LHCN-M2 (cell line): Measurements from ENCODE around the gene RAB44. TPM values are rescaled to one million over a fixed set of nuclear protein-coding genes. Genes with fewer than 3 reads are reported as not detected.
"Not testable (repeated sequence)": the region's sequence is repeated elsewhere in the genome, so short reads cannot be mapped to it uniquely, and the experiment has no call there.

Source experiments
- DNase-seq: peaks from one replicate; pipeline ENCODE4 v3.0.0-alpha.2; 2012; ENCODE audit warnings: low read depth
- total RNA-seq: library from RNA; depleted of rRNA; stranded (reverse); fragments of >200 nt; gene quantifications from 2 replicates; pipeline ENCODE4 v1.2.3, GENCODE V29; 2014

Gene RAB44
- total RNA-seq, 1 experiment from 2014 or later = not detected

- no peak for DNase-seq
These were observed 8.7 kb downstream of the RAB44 start for GRCh38 chr6:36706339-36706738.

DNA sequence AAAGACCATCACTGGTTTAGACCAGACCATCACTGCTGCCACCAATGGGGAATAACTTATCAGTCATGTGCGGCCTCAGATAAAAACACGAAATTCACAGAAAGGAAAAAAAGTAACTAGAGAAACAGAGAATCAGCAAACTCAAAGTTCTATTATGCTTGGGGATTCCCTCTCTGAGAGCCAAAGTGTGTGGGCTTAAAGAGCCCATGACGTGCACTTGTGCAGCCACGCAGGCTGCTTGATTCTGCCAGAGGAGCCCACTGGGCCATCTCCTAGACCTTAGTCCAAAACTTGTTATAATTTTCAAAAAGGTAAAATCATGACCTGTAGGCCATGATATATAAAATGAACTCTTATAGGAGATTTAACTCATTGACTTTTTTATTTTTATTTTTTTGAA lies 15.2 kb downstream of the RAB44 start:
- no peak for DNase-seq

- DNase-seq = no peak
These were observed 16.2 kb downstream of the RAB44 start for GRCh38 chr6:36713846-36714245.

GRCh38 chr6:36714511-36714910 lies 16.9 kb downstream of the RAB44 start:
- no peak for DNase-seq

DNA sequence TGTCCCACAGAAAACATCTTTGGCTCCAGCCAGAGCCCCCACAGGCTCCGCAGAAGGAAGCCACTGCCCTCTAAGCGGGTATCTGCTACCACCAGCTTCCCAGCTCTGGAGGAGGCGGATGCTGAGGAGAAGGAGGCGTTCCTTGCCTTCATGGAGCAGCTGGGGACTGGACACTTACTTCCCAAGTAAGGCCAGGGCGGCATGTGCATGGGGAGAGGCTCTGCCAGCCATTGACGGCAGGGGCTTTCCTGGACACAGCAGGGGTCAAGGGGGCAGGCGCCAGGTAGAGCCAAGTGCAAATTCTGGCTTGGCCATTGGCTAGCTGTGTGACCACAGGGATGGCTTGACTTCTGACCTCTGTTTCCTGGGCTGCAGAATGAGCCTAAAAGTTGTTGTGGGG lies 17.8 kb downstream of the RAB44 start:
- no peak for DNase-seq

GRCh38 chr6:36716476-36717093 lies 19.0 kb downstream of the RAB44 start:
- DNase-seq = no peak

GRCh38 chr6:36717231-36717825 lies 19.7 kb downstream of the RAB44 start:
- no peak for DNase-seq

- no peak for DNase-seq
These were observed 20.4 kb downstream of the RAB44 start for GRCh38 chr6:36717871-36718540.

DNA sequence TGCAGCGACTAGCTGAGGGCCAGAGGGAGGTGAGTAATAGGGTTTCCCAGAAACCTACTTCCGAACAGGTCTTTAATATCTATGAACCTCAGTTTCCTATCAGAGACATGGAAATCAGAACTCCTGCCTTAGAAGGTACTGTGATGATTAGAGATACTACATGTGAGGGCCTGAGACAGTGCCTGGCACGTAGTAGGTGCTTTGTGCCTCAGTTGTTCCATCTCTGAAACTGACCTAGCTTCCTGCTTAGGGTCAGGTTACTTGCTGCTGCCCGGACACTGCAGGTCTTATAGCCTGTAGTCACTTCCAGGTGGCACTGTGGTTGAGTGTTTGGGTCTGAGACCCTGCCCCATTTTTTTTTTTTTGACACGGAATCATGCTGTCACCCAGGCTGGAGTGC lies 20.9 kb downstream of the RAB44 start:
- DNase-seq = no peak

DNA sequence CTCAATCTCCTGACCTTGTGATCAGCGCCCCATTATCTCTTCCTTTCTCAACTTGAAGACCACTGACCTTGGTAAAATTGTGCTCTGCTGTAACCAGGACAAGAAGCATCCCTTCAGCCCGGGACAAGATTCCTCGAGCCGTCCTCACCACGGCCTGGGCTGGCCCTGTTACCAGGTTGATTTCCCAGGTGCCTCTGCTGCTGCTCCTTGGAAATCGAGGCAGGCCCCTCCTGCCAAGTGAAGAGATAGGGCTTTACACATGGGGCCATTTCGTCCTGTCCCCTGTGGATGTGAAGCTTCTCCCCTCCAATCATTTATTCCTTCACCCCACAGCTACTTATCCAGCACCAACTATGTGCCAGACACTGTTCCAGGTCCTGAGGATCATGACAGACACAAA lies 21.5 kb downstream of the RAB44 start:
- no peak for DNase-seq

DNA sequence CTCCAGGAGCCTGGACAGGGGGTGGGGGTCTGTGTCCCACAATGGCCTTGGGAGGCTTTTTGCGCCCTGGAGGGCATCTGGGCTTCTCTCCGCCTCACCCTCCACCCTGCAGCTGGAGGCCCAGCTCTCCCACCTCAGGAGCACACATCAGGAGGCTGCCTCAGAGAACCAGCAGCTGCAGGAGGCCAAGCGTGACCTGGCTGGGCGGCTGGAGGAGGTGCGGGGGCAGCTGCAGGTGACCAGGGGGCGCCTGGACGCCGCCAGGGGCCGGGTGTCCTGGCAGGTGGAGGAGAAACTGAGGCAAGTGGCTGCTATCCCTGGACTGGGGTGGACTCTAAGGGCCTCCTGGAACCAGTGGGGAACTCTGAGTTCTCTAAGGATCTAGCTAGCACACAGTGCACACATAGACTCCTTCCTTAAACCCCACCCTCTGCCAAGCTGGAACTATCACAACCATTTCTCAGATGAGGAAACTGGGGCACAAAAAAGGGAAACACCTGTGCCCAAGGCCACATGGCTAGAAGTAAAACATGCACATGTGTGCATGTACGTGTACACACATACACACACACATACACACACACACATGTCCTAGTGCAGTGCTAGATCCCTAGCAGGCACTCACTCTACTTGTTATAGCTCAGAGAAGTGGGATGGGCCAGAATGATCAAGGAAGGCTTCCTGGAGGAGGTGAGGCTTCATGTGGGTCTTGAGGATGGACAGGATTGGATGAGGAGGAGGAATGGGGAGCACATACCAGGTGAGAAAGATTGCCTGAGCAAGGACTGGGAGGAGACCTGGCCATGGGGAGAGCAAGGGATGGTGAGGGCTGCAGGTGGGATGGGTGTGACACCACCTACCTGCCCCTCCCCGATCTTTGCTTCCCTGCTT lies 22.9 kb downstream of the RAB44 start:
- no peak for DNase-seq

- DNase-seq = no peak
These were observed 23.9 kb downstream of the RAB44 start for GRCh38 chr6:36721369-36722140.

- no peak for DNase-seq
These were observed 24.7 kb downstream of the RAB44 start for GRCh38 chr6:36722365-36722764.

- DNase-seq = no peak
These were observed 25.3 kb downstream of the RAB44 start for GRCh38 chr6:36722879-36723278.

DNA sequence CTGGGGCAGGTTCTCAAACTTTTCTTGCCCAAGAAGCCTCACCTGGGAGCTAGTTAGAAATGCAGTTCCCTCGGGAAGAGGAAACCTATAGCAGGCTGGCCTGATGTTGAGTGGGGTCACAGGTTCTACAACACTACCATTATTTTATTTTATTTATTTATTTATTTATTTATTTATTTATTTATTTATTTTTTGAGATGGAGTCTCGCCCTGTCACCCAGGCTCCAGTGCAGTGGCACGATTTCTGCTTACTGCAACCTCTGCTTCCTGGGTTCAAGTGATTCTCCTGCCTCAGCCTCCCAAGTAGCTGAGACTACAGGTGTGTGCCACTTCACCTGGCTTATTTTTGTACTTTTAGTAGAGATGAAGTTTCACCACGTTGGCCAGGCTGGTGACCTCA lies 26.4 kb downstream of the RAB44 start:
- DNase-seq = not testable (repeated sequence)

- DNase-seq = peak; percentile 58
These were observed 27.1 kb downstream of the RAB44 start for GRCh38 chr6:36724514-36725390.

- no peak for DNase-seq
These were observed 28.0 kb downstream of the RAB44 start for GRCh38 chr6:36725581-36725980.

- peak; percentile 73 for DNase-seq
These were observed 29.9 kb downstream of the RAB44 start for GRCh38 chr6:36727505-36728021.

DNA sequence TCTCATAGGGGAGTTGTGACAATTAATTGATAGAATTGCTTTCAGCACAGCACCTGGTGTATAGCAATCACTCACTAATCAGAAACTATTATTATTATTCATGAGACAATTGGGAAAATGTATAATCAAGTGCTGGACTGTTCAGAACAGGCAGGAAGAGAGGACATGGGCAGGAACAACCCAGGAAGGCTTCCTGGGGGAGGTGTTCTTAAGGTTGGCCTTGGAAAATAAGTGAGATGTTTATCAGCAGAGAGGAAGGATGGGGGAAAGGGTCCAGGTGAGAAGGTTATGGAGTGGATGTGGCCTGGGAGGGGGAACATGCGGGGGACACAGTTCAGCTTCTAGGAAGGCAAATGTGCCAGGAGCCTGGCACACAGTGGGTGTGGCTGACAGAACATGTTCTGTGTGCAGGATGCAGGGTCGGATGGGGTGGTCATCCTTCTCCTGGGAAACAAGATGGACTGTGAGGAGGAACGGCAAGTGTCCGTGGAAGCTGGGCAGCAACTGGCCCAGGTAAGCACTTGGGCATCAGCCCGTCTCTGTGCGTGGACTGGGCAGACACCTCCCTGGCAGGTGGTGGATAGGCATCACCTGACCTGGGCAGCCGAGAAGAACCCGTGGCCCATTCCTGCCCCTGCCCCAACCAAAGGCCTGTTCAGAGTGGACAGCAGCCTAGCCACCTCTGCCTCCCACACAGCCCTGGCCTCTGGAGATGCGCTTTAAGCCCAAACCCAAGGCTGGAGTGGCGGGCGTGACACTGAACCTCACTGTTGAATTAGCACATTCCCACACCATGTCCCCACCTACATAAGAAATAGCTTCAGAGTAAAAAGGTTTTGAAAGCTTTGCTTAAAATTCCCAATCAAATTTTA lies 30.9 kb downstream of the RAB44 start:
- no peak for DNase-seq
